ENCODE results near the gene DLG2.

The DLG2 gene

DNA sequence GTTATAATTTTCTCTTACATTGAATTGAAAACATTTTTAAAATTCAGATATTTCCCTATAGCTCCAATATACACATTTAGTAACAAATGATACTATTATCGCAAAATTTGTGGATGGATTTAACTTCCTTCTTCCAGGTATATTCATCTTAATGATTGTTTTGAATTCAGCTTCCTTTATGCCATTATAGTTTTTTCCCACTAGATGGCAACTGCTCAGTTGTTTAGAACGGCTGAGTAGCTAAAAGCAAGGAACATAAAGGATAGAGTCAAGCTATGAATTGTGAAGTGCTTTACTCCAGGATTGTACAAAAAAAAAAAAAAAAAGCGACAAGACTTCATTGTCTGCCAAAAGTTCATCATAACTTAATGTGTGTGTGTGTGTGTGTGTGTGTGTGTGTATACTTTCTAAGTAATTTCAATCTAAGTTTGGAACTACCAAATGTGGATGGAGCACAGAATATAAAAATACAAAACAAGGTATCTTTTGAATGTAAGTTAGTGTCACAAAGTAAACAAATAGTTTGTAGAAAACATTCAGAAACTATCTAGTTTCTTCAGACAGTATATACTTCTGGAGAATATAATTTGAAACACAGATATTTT lies 846.4 kb downstream of the DLG2 start:
- no peak overlapping the region for H3K4me3 ChIP-seq (ENCODE audit: low read depth, low read length)
- TF ChIP-seq, protein P1, sequence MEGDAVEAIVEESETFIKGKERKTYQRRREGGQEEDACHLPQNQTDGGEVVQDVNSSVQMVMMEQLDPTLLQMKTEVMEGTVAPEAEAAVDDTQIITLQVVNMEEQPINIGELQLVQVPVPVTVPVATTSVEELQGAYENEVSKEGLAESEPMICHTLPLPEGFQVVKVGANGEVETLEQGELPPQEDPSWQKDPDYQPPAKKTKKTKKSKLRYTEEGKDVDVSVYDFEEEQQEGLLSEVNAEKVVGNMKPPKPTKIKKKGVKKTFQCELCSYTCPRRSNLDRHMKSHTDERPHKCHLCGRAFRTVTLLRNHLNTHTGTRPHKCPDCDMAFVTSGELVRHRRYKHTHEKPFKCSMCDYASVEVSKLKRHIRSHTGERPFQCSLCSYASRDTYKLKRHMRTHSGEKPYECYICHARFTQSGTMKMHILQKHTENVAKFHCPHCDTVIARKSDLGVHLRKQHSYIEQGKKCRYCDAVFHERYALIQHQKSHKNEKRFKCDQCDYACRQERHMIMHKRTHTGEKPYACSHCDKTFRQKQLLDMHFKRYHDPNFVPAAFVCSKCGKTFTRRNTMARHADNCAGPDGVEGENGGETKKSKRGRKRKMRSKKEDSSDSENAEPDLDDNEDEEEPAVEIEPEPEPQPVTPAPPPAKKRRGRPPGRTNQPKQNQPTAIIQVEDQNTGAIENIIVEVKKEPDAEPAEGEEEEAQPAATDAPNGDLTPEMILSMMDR (IDR thresholded peaks at IDR 0.05; ENCODE audit: low read depth, low read length) = no peak

DNA sequence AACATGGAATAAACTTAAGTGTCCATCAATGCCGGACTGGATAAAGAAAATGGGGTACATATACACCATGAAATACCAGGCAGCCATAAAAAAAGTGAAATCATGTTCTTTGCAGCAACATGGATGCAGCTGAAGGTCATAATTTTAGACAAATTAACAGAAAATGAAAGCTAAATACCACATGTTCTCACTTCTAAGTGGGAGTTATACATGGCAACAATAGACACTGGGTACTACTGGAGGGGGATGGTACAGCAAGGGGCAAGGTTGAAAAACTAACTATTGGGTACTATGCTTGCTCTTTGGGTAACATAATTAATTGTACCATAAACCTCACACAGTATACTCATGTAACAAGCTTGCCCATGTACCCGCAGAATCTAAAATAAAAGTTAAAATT lies 851.6 kb downstream of the DLG2 start:
- TF ChIP-seq, protein P1 (IDR thresholded peaks at IDR 0.05; ENCODE audit: low read depth, low read length) = no peak
- no peak overlapping the region for H3K4me3 ChIP-seq (ENCODE audit: low read depth, low read length)

DNA sequence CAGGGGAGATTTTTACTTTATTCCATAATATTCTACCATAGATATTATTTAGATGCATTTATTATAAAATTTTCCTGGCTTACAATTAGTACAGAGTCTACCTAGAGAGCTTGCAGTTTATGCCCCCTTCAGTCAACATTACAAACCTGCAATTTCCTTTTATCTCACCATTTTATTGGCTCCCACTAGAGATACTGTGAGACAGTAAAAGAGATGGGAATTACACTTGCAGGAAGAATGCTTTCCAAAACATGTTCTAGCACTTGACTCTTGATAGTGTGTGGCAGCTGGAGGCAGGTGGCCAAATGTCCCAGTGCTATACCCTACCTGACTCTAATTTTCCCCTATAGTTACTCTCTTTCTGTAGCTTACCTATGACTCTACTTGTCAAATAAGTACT lies 863.2 kb downstream of the DLG2 start:
- TF ChIP-seq, protein P1 (IDR thresholded peaks at IDR 0.05; ENCODE audit: low read depth, low read length) = no peak

DNA sequence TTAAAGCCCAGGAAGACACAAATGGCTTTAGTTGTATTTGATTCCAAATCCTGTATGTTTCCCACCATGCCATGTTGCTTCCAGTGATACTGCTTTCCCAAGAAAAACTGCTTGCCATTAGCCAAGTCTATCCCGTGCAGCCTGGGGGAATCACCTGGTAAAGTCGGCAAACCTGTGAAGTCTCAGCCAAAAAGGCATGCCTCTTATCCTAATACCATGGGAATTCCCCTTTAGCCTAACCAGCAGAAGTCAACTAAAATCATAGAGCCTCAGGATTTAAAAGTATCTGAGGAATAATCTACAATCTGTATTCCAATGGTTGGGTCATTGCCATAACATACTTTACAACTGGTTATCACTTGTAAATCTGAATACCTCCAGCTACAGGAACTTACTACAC lies 869.4 kb downstream of the DLG2 start:
- TF ChIP-seq, protein P1 (IDR thresholded peaks at IDR 0.05; ENCODE audit: low read depth, low read length) = no peak
- H3K4me3 ChIP-seq (ENCODE audit: low read depth, low read length) = no peak overlapping the region

More for the DNA sequence above, 863.2 kb downstream of the DLG2 start:
- H3K4me3 ChIP-seq (ENCODE audit: low read depth, low read length) = no peak overlapping the region

DNA sequence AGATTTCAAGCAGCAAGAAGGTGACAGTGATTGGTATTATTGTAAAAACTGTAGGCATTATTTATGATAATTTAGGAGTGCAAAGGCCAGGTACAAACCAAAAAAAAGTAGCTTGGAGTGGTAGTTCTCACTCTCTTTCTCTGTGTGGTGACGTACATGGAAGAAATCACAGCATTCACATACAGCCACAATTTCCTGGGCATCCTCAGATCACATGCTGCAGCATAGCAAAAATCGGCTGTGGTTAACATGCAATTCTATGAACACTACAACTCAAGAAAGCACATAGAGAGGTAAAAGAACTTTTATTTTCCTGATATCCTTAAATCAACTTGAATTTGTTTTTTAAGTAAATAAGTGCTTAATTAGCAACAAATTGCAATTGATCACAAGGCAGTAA lies 875.8 kb downstream of the DLG2 start:
- TF ChIP-seq, protein P1 (IDR thresholded peaks at IDR 0.05; ENCODE audit: low read depth, low read length) = no peak
- no peak overlapping the region for H3K4me3 ChIP-seq (ENCODE audit: low read depth, low read length)

DNA sequence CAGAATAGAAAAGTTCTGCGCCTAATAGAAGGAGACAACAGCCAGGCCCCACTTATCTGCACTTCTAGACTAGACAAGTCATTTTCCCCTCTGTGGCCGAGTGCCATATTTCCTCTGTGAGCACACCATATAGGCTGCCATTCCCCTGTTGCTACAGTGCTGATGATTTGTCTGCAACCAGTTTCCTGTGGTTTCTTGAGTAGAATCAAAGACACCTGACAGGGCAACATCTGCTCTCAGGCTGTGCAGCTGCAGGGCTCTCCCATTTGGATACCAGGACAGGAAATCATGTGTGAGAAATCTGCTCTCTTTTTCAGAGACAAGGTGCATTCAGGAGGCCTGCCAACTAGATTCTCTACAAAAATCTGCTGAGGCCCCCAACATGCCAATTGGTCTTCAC lies 879.3 kb downstream of the DLG2 start:
- H3K4me3 ChIP-seq (ENCODE audit: low read depth, low read length) = no peak overlapping the region
- TF ChIP-seq, protein P1 (IDR thresholded peaks at IDR 0.05; ENCODE audit: low read depth, low read length) = no peak

DNA sequence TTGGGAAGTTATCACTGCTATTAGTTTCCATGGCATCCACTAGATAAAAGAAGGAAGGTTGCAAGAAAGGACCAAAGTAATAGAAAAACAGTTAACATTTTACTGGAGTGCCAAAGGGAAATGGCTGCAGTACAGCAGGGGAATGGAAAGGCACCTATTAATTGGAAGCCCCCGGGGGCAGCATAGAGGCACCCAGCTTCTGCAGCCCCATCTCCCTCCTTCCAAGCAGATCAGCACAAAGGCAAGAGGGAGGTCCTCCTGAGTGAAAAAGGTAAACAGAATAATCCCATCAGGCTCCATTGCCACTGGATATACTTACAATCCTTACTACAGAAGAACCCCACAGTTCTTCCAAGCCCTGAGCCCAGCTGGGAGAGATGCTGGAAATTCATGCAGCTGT lies 887.1 kb downstream of the DLG2 start:
- no peak overlapping the region for H3K4me3 ChIP-seq (ENCODE audit: low read depth, low read length)
- TF ChIP-seq, protein P1 (IDR thresholded peaks at IDR 0.05; ENCODE audit: low read depth, low read length) = no peak

Measured in WI38 (cell line).